GM18511 (cell line): ENCODE data around the gene DNAI2.

Experiments used
- ATAC-seq: cut with Tn5 transposase; IDR thresholded peaks from one replicate; pipeline ENCODE4 v1.9.1; 2021; ENCODE audit warnings: mild to moderate bottlenecking, moderate library complexity; ENCODE audit not compliant: unreplicated experiment

Gene DNAI2, protein sequence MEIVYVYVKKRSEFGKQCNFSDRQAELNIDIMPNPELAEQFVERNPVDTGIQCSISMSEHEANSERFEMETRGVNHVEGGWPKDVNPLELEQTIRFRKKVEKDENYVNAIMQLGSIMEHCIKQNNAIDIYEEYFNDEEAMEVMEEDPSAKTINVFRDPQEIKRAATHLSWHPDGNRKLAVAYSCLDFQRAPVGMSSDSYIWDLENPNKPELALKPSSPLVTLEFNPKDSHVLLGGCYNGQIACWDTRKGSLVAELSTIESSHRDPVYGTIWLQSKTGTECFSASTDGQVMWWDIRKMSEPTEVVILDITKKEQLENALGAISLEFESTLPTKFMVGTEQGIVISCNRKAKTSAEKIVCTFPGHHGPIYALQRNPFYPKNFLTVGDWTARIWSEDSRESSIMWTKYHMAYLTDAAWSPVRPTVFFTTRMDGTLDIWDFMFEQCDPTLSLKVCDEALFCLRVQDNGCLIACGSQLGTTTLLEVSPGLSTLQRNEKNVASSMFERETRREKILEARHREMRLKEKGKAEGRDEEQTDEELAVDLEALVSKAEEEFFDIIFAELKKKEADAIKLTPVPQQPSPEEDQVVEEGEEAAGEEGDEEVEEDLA

GRCh38 chr17:74274060-74274708, at the start of gene DNAI2:
DNAI2 (plus strand) TSS chr17:74274234; CDS start chr17:74281818, 7,584 bp downstream.
- no peak for ATAC-seq

- ATAC-seq = no peak
These were observed 48.9 kb upstream of the DNAI2 start for GRCh38 chr17:74224959-74225725.

DNA sequence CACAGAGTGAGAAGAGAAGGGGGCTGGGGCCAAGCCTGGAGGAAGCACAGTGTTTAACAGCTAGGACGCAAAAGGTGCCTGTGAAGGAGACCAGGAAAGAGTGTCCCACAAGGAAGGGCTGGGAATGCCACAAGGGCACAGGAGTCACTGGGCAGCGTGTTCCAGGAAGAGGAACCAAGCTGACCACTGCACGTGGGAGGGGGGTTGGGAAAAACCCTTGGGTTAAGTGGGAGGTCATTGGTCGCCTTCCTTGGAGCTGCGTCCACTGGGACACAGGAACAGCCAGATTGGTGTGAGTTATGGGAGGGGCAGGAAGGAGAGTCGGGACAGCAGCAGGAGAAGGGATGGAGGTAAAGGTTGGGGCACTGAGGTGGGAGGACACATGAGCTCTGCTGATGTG, 47.8 kb upstream of the DNAI2 start:
- ATAC-seq = no peak

- ATAC-seq = no peak
These were observed 46.6 kb upstream of the DNAI2 start for GRCh38 chr17:74227271-74228080.

GRCh38 chr17:74228306-74228978, 45.6 kb upstream of the DNAI2 start:
- ATAC-seq = no peak

DNA sequence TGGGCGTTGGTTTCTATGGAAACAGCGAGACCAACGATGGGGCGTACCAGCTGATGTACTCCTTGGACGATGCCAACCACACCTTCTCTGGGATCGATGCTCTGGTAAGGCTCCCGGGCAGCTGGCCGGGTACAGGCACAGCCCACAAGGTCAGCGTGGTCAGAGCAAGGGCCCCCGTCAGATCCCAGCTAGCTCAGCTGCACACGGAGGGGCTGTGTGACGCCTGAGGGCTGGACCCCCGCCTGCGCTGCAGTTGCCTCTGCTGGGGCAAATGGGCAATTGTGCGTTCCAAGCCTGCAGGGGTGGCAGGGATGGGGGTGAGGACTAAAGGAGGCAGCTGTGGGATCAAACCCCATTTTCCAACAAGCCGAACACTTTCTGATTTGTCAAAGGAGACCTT, 43.1 kb upstream of the DNAI2 start:
- no peak for ATAC-seq

DNA sequence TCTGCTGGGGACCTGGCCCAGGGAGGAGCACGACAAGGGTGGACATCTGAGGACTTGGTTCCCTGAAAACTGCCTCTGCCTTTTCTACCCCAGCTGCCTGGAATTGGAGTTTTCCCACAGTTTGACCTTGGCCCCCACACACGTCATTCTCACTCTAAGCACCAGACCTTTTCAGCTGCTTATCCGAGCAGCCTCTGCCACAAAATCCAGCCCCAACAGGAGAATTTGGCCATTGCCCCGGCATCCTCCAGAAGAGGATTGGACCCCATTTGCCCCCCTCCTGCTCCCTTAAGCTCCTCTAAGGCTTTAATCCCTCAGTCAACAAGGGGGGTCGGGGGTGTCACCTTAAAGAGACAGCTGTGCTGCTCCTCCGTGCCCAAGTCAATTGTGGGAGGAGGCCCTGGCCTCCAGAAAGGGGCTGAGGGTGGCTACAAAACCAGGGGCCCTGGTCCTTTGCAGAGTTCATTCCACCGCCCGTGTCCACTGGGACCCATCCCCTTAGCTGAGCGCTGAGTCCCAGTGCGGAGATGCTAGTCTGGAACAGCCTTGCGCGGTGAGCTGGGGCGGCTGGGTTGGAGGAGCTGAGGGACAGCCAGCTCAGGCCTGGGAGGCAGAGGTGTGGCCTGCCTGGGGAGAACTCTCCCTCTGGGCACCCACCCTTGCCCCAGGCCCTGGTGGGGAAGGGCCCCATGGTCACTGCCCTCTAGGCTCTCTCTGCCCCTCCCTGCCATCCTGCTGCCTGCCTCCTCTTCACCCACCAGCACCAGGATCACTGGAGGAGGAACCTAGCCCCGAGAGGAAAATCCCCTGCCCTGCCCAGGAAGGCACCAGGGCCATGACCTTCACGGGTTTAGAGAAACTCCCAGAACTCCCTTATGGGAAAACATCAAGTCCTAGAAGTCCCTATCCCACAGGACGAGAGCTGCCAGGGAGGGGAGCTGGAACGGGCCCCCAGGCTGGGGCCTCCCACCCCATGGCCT, 41.8 kb upstream of the DNAI2 start:
- no peak for ATAC-seq

DNA sequence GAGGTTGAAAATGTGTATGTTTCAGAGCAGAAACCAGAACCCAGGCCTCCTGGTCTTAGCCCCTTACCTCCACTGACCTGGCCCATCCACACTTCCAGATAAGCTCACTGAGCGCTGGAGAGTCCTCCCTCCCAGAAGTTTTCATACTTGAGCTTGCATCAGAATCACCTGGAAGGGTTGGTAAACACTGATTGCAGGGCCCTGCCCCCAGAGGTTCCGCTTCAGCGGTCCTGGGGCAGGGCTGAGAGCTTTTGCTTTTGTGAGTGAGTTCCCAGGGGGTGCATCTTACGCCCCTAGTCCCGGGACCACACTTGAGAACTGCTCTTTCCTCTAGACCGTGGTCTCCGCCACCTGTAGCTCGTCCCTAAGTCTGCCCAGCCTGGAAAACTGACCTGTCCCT, 40.1 kb upstream of the DNAI2 start:
- ATAC-seq = no peak

DNA sequence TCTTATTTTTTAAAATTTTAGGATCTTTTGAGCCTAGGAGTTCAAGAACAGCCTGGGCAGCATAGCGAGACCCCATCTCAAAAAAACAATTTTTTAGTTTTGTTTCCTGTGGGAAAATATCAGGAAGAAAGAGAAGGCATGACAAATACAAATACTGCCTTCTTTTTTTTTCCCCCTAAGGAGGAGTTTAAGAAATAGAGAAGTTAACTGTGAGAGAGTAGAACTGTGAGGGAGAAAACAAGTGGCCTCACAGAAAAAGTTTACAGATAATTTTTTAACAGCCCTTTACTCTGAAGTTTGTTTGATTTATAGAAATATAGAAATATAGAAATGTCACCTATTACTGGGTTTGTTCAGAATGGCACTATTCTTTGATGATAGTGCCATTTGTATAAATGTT, 39.5 kb upstream of the DNAI2 start:
- ATAC-seq = no peak

GRCh38 chr17:74235040-74235581, 38.9 kb upstream of the DNAI2 start:
- no peak for ATAC-seq

DNA sequence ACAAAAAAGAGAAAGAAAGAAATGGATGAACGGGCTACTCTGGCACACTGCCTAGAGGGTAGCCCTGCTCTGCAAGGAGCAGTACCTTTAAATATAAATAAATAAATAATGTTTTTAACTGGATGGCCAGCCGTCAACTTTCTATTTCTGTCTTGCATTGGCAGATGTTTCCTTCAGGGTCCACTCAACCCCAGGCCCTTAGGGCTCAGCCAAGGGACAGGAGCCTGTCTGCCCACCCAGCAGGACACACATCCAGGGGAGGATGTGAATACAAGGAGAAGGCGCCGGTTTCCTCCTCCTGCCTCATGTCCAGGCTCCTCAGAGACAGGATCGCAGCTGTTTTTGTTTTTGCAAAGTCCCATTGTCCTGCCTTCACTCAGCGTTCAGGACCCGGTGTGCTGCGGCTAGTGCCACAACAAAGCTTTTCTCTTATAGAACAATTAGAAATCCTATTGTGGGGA, 38.1 kb upstream of the DNAI2 start:
- no peak for ATAC-seq

DNA sequence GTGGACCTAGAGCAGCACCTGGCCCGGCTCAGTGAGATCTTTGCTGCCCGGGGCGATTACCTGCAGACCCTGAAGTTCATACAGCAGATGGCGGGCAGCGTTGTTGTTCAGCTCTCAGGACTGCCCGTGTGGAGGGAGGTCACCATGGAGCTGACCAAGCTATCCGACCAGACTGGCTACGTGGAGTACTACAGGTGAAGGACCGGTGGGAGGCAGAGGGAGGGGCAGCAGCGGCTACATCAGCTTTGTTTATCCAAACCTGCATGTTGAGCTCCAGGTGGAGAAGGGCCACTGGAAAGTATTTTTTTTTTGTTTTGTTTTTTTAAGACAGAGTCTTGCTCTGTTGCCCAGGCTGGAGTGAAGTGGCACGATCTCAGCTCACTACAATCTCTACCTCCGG, 36.7 kb upstream of the DNAI2 start:
- ATAC-seq = no peak

DNA sequence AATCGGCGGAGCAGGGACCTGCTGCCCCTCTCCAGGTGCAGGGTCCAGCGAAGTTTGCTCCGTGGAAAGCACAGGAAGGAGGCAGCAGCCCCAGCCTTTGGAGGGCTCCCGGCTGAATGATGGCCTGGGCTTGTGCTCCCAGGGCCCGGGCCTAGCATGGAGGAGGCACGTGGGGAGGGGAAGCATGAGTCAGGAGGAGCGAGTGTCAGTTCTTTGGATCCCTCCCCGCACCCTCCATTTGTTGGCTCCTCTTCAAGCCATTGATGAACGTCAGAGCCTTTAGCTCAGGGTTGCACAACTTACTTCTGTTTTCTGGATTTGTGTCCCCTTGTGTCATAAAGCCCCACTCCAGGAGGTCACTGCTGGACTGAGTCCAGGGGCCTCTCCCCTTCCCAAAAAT, 34.9 kb upstream of the DNAI2 start:
- no peak for ATAC-seq

DNA sequence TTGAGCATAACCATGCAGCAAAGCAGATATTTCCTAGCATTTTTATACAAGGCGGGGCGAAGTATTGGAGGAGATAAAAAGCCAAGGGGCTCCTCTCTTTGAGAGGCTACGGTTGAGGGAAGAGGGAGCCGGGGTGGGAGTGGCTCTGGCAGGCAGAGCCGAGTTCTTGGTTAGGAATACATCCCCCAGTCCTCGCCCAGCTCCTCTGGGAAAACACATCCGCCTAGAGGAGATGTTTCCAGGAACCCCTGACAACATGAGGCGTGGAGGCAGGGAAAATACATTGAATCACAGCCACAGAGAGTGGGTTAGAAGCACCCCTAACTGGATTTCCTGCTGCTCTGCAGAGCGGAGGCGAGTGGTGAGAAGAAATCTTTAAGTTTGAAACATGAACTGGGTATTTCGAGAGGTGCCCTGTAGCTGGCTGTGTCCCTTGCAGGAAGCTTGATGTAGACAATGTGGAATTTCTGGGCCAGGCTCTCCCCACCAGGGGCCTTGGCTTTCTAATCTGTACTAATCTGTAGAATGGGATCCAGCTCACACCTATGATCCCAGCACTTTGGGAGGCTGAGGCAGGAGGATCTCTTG, 33.3 kb upstream of the DNAI2 start:
- ATAC-seq = no peak

- no peak for ATAC-seq
These were observed 32.6 kb upstream of the DNAI2 start for GRCh38 chr17:74241431-74241830.

DNA sequence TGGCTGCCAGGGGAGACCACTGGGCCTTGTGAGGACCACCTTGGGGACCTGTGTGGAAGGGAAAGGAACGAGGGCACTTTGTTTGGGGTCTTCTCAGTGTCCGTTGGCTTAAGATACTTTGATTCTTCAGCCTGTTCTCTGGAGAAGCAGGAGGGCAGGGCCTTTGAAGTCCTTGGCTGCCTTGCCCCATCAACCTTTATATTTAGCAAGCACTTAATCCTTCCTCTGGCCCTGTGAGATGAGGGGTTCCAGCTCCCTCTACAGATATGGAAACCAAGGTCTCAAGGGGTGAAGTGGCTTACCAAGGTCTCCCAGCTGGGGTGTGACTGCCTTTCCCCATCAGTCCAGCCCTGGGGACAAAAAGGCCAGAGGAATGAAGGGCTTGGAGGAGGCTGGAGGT, 32.2 kb upstream of the DNAI2 start:
- no peak for ATAC-seq

- ATAC-seq = no peak
These were observed 30.9 kb upstream of the DNAI2 start for GRCh38 chr17:74243013-74243755.
